Prostate gland (tissue), 2 donors: ENCODE results near the gene ARSJ.
A peak's percentile ranks its signal among the peaks of the same experiment; 100 is the strongest.

Experiments
- POLR2AphosphoS5 ChIP-seq: sonication (generic); formaldehyde crosslinking; IDR thresholded peaks from one replicate; pipeline ENCODE4 v1.6.1; 2017; ENCODE audit warnings: antibody characterized with exemption
- TF ChIP-seq, protein P1 (sequence below), 4 experiments: fragments of 200-600 bp in 2 of 4; fragments of 450-650 bp in 2 of 4; sonication (generic) in 2 of 4; IDR thresholded peaks; 1 replicate in 3 of 4; 2 replicates in 1 of 4; pipeline ENCODE4 v1.5.1; 2016 to 2019; ENCODE audit warnings: antibody characterized with exemption in 4 of 4, mild to moderate bottlenecking in 2 of 4, moderate library complexity in 2 of 4

DNA sequence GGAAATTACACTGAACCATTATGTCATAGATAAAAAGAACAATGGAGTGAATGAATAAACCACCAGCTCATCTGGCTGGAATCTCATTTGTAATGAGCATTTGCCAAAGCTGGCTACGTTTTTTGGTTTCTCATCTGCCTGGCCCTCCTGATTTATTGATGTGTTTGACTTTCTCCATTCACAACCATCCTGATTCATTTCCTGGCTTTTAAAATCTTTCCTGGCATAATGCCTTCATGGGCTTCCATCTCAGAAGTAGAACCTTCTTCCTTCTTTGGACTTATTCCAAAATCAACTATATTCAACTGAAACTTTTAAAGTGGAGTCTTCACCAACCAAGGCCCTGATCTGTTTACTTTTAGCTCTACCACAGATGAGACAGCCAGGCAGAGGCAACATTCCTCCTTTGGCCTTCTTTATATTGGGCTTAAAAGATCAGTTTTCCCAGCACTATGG is 36.0 kb upstream of the ARSJ start:
- TF ChIP-seq, protein P1, sequence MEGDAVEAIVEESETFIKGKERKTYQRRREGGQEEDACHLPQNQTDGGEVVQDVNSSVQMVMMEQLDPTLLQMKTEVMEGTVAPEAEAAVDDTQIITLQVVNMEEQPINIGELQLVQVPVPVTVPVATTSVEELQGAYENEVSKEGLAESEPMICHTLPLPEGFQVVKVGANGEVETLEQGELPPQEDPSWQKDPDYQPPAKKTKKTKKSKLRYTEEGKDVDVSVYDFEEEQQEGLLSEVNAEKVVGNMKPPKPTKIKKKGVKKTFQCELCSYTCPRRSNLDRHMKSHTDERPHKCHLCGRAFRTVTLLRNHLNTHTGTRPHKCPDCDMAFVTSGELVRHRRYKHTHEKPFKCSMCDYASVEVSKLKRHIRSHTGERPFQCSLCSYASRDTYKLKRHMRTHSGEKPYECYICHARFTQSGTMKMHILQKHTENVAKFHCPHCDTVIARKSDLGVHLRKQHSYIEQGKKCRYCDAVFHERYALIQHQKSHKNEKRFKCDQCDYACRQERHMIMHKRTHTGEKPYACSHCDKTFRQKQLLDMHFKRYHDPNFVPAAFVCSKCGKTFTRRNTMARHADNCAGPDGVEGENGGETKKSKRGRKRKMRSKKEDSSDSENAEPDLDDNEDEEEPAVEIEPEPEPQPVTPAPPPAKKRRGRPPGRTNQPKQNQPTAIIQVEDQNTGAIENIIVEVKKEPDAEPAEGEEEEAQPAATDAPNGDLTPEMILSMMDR (IDR thresholded peaks at IDR 0.05): no peak
- TF ChIP-seq POLR2AphosphoS5: peak; percentile 40
